Natural killer cell (primary cell): ENCODE measurements around the gene CDH23. TPM values are rescaled to one million over a fixed set of nuclear protein-coding genes. Genes with fewer than 3 reads are reported as not detected.

Experiments used
- ATAC-seq, 3 donors: fragments of 150-1000 bp in 2 of 3; fragments of 200-7000 bp in 1 of 3; cut with Tn5 transposase; 1 replicate in 1 of 3; 2 replicates in 2 of 3; pipeline ENCODE4 v1.10.0; 2021; ENCODE audit warnings: mild to moderate bottlenecking in 2 of 3, moderate library complexity in 2 of 3
- DNase-seq, 2 donors: peaks; one replicate each; pipeline versions ENCODE4 v3.0.0 to v3.0.0-alpha.2; 2013 to 2021; ENCODE audit warnings: mixed read lengths in 1 of 2
- H3K27ac ChIP-seq: one replicate; pipeline ENCODE4 v1.5.1; 2013; ENCODE audit warnings: mild to moderate bottlenecking, low read length
- H3K27me3 ChIP-seq: one replicate; pipeline ENCODE4 v1.6.1; 2013; ENCODE audit warnings: low read length; ENCODE audit not compliant: control insufficient read depth, insufficient read depth
- H3K36me3 ChIP-seq: one replicate; pipeline ENCODE4 v1.6.1; 2013; ENCODE audit warnings: low read length; ENCODE audit not compliant: control insufficient read depth, insufficient read depth
- H3K4me1 ChIP-seq: one replicate; pipeline ENCODE4 v1.6.1; 2013; ENCODE audit warnings: low read length; ENCODE audit not compliant: control insufficient read depth, insufficient read depth
- H3K4me3 ChIP-seq: one replicate; pipeline ENCODE4 v1.5.1; 2013; ENCODE audit warnings: low read length
- H3K9me3 ChIP-seq: one replicate; pipeline ENCODE4 v1.6.1; 2013; ENCODE audit warnings: low read length; ENCODE audit not compliant: control insufficient read depth, insufficient read depth
- H3K27ac Mint-ChIP-seq, 2 donors: one replicate each; pipeline ENCODE4 v1.8.0; 2022; ENCODE audit warnings: mild to moderate bottlenecking in 2 of 2, mixed read lengths in 2 of 2, moderate library complexity in 1 of 2
- H3K27me3 Mint-ChIP-seq, 2 donors: one replicate each; pipeline ENCODE4 v1.8.0; 2022; ENCODE audit warnings: low read depth in 2 of 2, mixed read lengths in 2 of 2
- H3K36me3 Mint-ChIP-seq: one replicate; pipeline ENCODE4 v1.8.0; 2022; ENCODE audit warnings: mixed read lengths
- H3K4me1 Mint-ChIP-seq, 2 donors: one replicate each; pipeline ENCODE4 v1.8.0; 2022; ENCODE audit warnings: mixed read lengths in 2 of 2
- H3K4me3 Mint-ChIP-seq: one replicate; pipeline ENCODE4 v1.8.0; 2022; ENCODE audit warnings: mild to moderate bottlenecking, moderate library complexity, mixed read lengths
- H3K9me3 Mint-ChIP-seq, 2 donors: one replicate each; pipeline ENCODE4 v1.8.0; 2022; ENCODE audit warnings: mixed read lengths in 2 of 2
- WGBS: methylation state at CpG from one replicate; pipeline ENCODE4 v1.1.7; 2013; ENCODE audit warnings: missing lambda C conversion rate; ENCODE audit not compliant: insufficient coverage; 5-methylcytosine and 5-hydroxymethylcytosine counted together
- intact Hi-C: fragments of 100-400 bp; cut with micrococcal nuclease; formaldehyde crosslinking; loops from one replicate; pipeline ENCODE4 v1.14.2; 2022
- total RNA-seq, 4 donors: library from RNA; stranded (reverse); fragments of 120-200 nt in 1 of 4; gene quantifications; one replicate each; pipeline versions ENCODE4 v1.2.3 to v1.2.4, GENCODE V29; 2013 to 2022
- TF ChIP-seq, protein P1 (sequence below): fragments of 200-600 bp; IDR thresholded peaks from one replicate; pipeline ENCODE4 v1.8.0; 2022; ENCODE audit warnings: antibody characterized with exemption

The CDH23 gene
- total RNA-seq, 3 donors from 2014 or later (not counting 1 experiment from before 2014, with no cell fraction given): 1.2 to 6.0 (median 4.3) TPM

DNA sequence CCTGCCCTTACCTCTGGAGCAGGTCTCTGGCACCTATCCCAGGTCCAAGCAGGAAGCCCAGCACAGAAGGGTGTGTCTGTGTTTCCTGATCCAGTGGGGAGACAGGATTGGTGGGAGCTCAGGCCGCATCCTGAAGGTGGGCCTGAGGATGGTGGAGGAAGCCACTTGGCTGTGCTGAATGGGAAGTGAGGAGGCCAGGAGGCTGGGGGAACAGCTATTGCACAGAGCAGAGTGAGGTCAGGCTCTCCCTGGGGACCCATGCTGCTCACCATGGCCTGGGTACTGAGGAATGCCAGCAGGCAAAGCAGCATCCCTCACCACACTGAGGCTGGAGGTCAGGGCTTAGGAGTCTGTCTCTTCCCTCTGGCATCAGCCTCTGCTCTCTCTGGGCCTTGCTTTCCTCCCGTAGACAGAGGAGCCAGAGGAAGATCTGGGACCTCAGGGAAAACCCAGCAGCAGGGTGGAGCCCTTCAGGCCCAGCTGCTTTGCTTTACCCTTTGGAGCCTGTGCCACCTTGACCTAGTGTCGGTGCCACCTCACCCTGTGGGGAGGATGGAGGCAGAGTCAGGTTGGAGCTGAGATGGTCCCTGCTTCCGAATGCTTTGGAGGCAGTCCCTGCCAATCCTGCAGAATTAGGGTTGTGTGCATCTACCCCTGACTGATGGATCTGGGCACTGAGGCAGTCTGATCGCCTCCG, 39.0 kb downstream of the CDH23 start:
- no peaks in the 10 kb centered on the region for H3K9me3 ChIP-seq
- Mint-ChIP-seq H3K27ac (no peak overlapping the region), H3K27me3 (peaks cover 7 to 18% of the 10 kb centered on the region in 2 donors), H3K4me3 (no peak overlapping the region), H3K36me3 (no peaks in the 10 kb centered on the region), H3K4me1 (peaks cover 17 to 23% of the 10 kb centered on the region in 2 donors), H3K9me3 (no peaks in the 10 kb centered on the region)
- DNase-seq (no peak), ATAC-seq (no peak)
- no peaks in the 10 kb centered on the region for H3K36me3 ChIP-seq
- H3K4me1 ChIP-seq: peaks cover 17% of the 10 kb centered on the region
- TF ChIP-seq, protein P1, sequence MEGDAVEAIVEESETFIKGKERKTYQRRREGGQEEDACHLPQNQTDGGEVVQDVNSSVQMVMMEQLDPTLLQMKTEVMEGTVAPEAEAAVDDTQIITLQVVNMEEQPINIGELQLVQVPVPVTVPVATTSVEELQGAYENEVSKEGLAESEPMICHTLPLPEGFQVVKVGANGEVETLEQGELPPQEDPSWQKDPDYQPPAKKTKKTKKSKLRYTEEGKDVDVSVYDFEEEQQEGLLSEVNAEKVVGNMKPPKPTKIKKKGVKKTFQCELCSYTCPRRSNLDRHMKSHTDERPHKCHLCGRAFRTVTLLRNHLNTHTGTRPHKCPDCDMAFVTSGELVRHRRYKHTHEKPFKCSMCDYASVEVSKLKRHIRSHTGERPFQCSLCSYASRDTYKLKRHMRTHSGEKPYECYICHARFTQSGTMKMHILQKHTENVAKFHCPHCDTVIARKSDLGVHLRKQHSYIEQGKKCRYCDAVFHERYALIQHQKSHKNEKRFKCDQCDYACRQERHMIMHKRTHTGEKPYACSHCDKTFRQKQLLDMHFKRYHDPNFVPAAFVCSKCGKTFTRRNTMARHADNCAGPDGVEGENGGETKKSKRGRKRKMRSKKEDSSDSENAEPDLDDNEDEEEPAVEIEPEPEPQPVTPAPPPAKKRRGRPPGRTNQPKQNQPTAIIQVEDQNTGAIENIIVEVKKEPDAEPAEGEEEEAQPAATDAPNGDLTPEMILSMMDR: no peak
- H3K27ac ChIP-seq: no peak overlapping the region
- no peak overlapping the region for H3K4me3 ChIP-seq
- no peaks in the 10 kb centered on the region for H3K27me3 ChIP-seq
- intact Hi-C loops: no loop called here
- 92% methylated on average over 6 of the region's 6 CpGs for WGBS

- intact Hi-C loops: no loop called here
- H3K9me3 ChIP-seq: no peaks in the 10 kb centered on the region
- no peak for ATAC-seq
Measured at GRCh38 chr10:71436268-71437125, 39.8 kb downstream of the CDH23 start.

GRCh38 chr10:71437537-71438092, 40.9 kb downstream of the CDH23 start:
- Mint-ChIP-seq H3K4me3 (no peak overlapping the region), H3K9me3 (no peaks in the 10 kb centered on the region), H3K36me3 (no peaks in the 10 kb centered on the region), H3K27me3 (peaks cover 7 to 18% of the 10 kb centered on the region in 2 donors), H3K4me1 (peaks cover 17 to 23% of the 10 kb centered on the region in 2 donors), H3K27ac (no peak overlapping the region)
- no peaks in the 10 kb centered on the region for H3K27me3 ChIP-seq
- 98% methylated on average over 3 of the region's 4 CpGs for WGBS
- no peaks in the 10 kb centered on the region for H3K36me3 ChIP-seq
- H3K4me3 ChIP-seq: no peak overlapping the region
- DNase-seq (no peak), ATAC-seq (no peak)
- TF ChIP-seq, protein P1: no peak
- H3K27ac ChIP-seq: no peak overlapping the region
- no peaks in the 10 kb centered on the region for H3K9me3 ChIP-seq
- intact Hi-C loops: no loop called here
- peaks cover 17% of the 10 kb centered on the region for H3K4me1 ChIP-seq

More at GRCh38 chr10:71436268-71437125, 39.8 kb downstream of the CDH23 start:
- Mint-ChIP-seq H3K4me3 (no peak overlapping the region), H3K36me3 (no peaks in the 10 kb centered on the region), H3K4me1 (peaks cover 17 to 23% of the 10 kb centered on the region in 2 donors), H3K27me3 (peaks cover 7 to 18% of the 10 kb centered on the region in 2 donors), H3K27ac (no peak overlapping the region), H3K9me3 (no peaks in the 10 kb centered on the region)
- no peak for DNase-seq
- Histone ChIP-seq H3K27ac (no peak overlapping the region), H3K36me3 (no peaks in the 10 kb centered on the region), H3K4me3 (no peak overlapping the region), H3K27me3 (no peaks in the 10 kb centered on the region), H3K4me1 (peaks cover 17% of the 10 kb centered on the region)
- TF ChIP-seq, protein P1: no peak
- 82% methylated on average over 10 of the region's 11 CpGs for WGBS
